ENCODE measurements around the gene CBLB.
"Not testable (repeated sequence)": the region's sequence is repeated elsewhere in the genome, so short reads cannot be mapped to it uniquely, and the experiment has no call there.

Gene CBLB

DNA sequence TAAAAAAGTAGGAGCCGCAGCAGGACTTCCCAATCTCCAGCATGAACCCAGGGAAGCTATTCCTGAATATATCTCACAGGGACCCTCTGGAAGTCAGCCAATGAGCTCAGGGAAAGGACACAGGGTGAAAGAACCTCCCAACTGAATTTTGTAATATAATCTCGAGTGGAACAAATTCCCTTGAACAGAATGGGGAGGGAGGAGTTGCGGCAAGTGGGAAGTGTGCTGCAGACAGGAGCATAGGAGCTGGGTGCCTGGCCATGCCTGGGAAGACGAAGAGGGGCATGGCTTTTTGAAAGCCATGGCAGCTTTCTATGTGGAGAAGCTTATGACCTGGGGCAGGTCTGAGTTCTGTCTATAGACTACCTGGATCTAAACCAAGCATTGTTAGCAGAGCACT lies 98.4 kb downstream of the CBLB start:
- TF ChIP-seq, protein P1, sequence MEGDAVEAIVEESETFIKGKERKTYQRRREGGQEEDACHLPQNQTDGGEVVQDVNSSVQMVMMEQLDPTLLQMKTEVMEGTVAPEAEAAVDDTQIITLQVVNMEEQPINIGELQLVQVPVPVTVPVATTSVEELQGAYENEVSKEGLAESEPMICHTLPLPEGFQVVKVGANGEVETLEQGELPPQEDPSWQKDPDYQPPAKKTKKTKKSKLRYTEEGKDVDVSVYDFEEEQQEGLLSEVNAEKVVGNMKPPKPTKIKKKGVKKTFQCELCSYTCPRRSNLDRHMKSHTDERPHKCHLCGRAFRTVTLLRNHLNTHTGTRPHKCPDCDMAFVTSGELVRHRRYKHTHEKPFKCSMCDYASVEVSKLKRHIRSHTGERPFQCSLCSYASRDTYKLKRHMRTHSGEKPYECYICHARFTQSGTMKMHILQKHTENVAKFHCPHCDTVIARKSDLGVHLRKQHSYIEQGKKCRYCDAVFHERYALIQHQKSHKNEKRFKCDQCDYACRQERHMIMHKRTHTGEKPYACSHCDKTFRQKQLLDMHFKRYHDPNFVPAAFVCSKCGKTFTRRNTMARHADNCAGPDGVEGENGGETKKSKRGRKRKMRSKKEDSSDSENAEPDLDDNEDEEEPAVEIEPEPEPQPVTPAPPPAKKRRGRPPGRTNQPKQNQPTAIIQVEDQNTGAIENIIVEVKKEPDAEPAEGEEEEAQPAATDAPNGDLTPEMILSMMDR (conservative IDR thresholded peaks at IDR 0.05): no peak
- no peak for TF ChIP-seq ZFX (IDR thresholded peaks at IDR 0.05)
- H3K27ac ChIP-seq: no peak overlapping the region

DNA sequence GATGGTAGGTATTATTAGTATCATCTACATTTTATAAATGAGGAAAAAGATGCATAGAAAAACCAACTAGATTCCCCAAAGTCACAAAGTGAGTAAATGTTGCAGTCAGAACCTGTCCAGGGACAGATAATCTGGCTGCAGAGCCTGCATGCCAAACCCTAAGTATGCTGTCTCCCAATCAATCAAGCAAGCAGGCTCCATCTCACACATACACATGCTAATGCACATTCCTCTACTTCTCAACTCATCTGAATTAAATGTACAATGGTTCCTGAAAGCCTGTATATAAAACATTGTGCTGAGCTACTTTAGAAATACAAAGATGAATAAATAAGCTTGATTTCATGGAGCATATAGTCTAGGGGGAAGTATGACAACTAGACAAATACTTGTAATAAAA lies 101.0 kb downstream of the CBLB start:
- TF ChIP-seq, protein P1 (conservative IDR thresholded peaks at IDR 0.05): no peak
- TF ChIP-seq ZFX (IDR thresholded peaks at IDR 0.05): no peak
- no peak overlapping the region for H3K27ac ChIP-seq

DNA sequence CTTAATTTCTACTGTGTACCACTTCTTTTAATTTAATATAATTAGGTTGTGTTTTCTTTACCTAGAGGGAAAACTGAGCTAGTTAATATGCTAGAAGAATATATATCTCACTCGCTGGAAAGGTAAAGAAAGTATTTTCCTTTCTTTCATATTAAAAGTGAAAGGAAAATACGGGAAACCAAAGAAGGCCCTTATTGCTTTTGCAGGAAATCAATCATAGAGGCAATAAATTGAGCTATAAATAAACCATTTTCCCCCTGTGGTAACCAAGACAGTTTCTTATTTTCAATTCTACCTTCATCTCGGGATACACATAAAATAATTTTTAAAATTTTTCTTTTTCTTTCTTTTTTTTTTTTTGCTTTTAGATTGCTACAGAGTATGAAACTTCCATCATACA lies 101.6 kb downstream of the CBLB start:
- TF ChIP-seq ZFX (IDR thresholded peaks at IDR 0.05): no peak
- TF ChIP-seq, protein P1 (conservative IDR thresholded peaks at IDR 0.05): no peak
- no peak overlapping the region for H3K27ac ChIP-seq

DNA sequence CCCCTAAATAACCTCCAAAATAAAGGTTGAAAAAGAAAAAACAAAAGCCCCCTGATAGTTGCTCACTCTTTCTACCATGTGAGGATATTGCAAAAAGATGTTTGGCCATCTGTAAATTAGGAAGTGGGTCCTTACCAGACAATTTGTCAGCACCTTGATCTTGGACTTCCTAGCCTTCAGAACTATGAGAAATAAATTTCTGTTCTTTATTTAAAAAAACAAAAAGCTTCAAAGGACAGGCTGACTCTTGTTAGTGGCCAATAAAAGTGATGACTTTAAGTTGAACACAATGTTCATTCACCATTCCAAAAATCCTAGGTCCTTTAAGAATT lies 103.5 kb downstream of the CBLB start:
- H3K27ac ChIP-seq: no peak overlapping the region
- TF ChIP-seq, protein P1 (conservative IDR thresholded peaks at IDR 0.05): no peak
- no peak for TF ChIP-seq ZFX (IDR thresholded peaks at IDR 0.05)

DNA sequence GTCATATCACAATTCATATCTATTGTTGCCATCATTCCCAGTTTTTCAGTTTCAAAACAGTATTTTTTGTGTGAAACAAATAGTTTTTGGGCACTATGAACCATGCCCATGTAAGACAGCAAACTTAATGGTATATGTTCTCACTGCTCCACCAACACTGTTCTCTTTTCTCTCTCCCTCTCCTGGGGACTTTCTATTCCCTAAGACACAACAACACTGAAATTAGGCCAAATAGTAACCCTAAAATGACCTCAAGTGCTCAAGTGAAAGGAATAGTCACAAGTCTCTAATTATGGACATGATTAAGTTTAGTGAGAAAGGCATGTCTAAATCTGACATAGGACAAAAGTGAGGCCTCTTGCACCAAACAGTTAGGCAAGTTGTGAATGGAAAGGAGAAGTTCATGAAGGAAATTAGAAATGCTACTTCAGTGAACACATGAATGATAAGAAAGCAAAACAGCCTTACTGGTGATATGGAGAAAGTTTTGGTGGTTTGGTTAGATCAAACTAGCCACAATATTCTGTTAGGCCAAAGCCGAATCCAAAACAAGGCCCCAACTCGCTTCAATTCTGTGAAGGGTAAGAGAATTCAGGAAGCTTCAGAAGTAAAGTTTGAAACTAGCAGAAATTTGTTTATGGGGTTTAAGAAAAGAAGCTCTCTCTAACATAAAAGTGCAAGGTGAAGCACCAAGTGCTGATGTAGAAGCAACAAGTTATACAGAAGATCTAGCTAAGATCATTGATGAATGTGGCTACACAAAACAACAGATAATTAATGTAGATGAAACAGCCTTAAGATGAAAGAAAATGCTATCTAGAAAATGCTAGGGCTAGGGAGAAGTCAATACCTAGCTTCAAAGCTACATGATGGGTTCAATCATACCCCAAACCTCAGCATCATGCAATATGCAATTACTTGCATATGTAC lies 104.2 kb downstream of the CBLB start:
- no peak for TF ChIP-seq ZFX (IDR thresholded peaks at IDR 0.05)
- TF ChIP-seq, protein P1 (conservative IDR thresholded peaks at IDR 0.05): no peak
- H3K27ac ChIP-seq: no peak overlapping the region

DNA sequence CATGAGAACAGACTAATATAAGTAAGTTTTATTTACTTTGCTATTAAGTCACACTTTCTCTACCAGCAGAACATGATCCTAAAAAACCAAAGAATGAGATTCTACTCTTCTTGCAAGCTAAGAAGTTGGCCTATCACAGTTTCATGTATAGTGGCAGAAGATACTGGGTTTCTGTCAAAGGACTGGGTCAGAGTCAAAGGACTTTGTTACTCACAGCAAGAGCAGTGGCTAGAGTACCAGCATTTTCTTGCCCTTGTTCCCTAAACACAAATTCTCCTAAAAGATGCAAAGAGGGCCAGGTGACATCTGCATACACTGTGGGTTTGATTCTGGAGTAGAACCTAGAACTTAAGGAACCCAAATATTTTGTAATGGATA lies 105.2 kb downstream of the CBLB start:
- no peak for TF ChIP-seq ZFX (IDR thresholded peaks at IDR 0.05)
- no peak overlapping the region for H3K27ac ChIP-seq

DNA sequence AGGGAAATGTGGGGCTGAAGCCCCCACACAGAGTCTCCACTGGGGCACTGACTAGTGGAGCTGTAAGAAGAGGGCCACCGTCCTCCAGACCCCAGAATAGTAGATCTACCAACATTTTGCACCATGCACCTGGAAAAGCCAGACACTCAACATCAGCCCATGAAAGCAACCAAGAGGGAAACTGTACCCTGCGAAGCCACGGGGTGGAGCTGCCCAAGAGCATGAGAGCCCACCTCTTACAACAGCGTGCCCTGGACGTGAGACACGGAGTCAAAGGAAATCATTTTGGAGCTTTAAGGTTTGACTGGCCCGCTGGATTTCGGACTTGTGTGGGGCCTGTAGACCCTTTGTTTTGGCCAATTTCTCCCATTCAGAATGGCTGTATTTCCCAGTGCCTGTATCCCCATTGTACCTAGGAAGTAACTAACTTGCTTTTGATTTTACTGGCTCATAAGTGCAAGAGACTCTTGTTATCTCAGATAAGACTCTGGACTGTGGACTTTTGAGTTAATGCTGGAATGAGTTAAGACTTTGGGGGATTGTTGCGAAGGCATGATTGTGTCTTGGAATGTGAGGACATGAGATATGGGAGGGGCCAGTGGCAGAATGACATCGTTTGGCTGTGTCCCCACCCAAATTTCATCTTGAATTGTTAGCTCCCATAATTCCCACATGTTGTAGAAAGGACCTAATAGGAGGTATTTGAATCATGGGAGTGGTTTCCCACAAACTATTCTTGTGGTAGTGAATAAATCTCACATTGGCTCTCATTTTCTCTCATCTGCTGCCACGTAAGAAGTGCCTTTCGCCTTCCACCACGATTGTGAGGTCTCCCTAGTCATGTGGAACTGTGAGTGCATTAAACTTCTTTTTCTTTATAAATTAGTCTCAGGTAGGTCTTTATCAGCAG lies 105.8 kb downstream of the CBLB start:
- TF ChIP-seq, protein P1 (conservative IDR thresholded peaks at IDR 0.05): no peak
- no peak for TF ChIP-seq ZFX (IDR thresholded peaks at IDR 0.05)
- H3K27ac ChIP-seq: no peak overlapping the region

DNA sequence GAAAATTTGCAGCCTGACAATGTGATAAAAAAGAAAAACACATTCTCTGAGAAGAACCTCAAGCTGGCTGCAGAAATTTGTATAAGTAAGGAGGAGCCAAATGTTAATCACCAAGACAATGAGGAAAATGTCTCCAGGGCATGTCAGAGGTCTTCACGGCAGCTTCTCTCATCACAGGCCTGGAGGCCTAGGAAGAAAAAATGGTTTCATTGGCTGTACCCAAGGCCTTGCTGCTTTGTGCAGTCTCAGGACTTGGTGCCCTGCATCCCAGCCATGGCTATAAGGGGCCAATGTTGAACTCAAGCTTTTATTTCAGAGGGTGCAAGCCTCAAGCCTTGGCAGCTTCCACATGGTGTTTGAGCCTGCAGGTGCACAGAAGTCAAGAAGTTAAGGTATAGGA lies 106.6 kb downstream of the CBLB start:
- not testable (repeated sequence) for H3K27ac ChIP-seq

Data from C4-2B (cell line).